T follicular helper cell (primary cell): Measurements from ENCODE around the gene ZNF506.
"Not testable (repeated sequence)": the region's sequence is repeated elsewhere in the genome, so short reads cannot be mapped to it uniquely, and the experiment has no call there.

Experiments used
- DNase-seq: peaks from one replicate; pipeline ENCODE4 v3.0.0-alpha.2; 2020; ENCODE audit warnings: low read depth

The ZNF506 gene

GRCh38 chr19:19744641-19745040 is 76.9 kb downstream of the ZNF506 start:
- DNase-seq: no peak

DNA sequence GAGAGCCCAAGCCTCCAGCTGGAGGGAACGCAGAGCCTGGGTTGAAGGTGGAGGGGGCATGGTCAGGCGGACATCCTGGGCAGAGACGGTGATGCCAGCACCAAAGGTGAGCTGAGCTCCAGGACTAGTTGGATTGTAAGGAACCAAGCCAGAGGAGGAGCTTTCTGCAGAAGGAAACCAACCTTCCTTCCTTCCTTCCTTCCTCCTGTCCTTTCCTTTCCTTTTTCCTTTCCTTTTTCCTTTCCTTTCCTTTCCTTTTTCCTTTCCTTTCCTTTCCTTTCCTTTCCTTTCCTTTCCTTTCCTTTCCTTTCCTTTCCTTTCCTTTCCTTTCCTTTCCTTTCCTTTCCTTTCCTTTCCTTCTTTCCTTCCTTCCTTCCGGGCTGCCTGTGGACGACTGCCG is 77.6 kb downstream of the ZNF506 start:
- not testable (repeated sequence) for DNase-seq

DNA sequence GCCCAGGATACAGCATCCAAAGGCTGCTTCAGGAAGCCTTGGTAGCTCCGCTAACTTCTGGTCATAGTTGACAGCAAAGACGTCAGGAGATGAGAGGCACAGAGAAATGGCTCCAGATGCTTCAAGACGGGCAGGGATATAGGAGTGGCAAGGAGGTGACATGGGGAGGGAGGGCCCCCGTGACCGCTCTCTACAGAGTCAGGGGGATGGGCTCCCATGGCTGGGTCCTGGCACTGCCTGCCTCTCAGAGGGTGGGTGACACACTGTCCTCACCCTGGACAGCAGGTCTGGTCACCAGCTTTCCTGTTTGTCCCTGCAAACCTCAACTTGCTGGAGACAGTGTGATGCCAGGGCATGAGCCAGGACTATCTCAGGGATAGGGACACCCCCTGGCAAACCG is 78.4 kb downstream of the ZNF506 start:
- no peak for DNase-seq

- no peak for DNase-seq
Measured at GRCh38 chr19:19742773-19743172, 78.8 kb downstream of the ZNF506 start.
